Right lobe of liver (tissue), 4 donors: ENCODE data around the gene CFAP210.

Source experiments
- CTCF ChIP-seq, 4 donors: fragments of 200-600 bp in 3 of 4; fragments of 450-650 bp in 1 of 4; IDR thresholded peaks; one replicate each; pipeline versions ENCODE4 v1.5.1 to v1.8.0; 2016 to 2022; ENCODE audit warnings: antibody characterized with exemption in 4 of 4, mild to moderate bottlenecking in 2 of 4
- POLR2A ChIP-seq: fragments of 450-650 bp; IDR thresholded peaks from one replicate; pipeline ENCODE4 v1.6.1; 2017; ENCODE audit warnings: antibody characterized with exemption, mild to moderate bottlenecking
- donor health status: DM: no; HTN: no; CAD: no.
- donor health status: DM: no; HTN: no; CAD: no.
- donor health status: DM: no; HTN: yes; CAD: no.

GRCh38 chr2:169647496-169647895 is 46.7 kb downstream of the CFAP210 start:
- TF ChIP-seq CTCF (IDR thresholded peaks at IDR 0.05) (no peak), POLR2A (no peak)
